Activated T-cell treated with anti-CD3 and anti-CD28 coated beads for 48 hours (primary cell): ENCODE data around the gene IL12A.

Experiments used
- DNase-seq: peaks from one replicate; pipeline ENCODE4 v3.0.0-alpha.2; 2020; ENCODE audit warnings: low read depth

Gene IL12A

DNA sequence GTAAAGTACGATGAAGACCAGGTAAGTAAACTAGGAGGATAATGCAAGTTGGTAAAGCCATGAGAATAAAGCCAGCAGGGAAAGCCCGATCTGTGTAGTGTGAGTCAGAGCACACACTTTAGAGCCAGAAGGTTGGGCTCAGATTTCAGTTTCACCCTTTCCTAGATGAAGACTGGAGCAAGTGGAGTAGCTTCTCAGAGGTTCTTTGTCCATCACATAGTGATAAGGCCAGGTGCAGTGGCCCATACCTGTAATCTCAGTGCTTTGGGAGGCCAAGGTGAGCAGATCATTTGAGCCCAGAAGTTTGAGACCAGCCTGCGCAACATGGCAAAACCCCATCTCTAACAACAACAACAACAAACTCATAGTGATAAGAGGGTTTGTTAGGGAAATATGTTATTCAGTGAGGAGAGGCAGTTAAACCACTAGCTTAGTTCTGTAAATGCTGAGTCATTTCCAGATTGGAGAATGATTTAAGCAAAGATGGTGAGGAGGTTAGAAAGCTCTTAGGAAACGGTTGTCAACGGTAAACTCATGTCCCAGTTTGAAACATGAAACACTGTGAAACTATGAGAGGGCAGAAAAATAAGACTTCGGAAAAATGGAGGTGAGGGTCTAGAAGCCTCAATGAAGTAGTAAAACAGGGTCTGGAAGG lies 39.0 kb downstream of the IL12A start:
- DNase-seq: no peak

DNA sequence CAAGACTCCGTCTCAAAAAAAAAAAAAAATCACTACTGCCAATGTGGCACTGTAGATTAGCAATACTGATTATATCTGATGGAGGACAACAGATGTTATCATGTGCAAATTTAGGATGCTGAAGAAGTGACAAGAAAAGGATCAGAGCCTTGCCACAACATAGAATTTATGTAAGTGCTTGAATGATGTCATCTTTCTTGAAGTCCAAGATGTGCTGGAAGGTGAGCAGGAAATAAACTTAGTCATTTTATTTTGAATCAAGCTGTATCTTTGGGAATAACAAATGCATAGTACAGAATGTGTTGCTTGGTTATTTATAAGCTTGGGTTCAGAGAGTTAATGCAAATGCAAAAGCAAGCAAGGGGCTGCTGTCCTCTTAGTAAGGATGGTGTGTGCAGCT lies 47.1 kb downstream of the IL12A start:
- DNase-seq: no peak

GRCh38 chr3:160038862-160039562 lies 50.4 kb downstream of the IL12A start:
- peak; percentile 11 for DNase-seq

- DNase-seq: no peak
These were observed 51.5 kb downstream of the IL12A start for GRCh38 chr3:160040181-160040580.

DNA sequence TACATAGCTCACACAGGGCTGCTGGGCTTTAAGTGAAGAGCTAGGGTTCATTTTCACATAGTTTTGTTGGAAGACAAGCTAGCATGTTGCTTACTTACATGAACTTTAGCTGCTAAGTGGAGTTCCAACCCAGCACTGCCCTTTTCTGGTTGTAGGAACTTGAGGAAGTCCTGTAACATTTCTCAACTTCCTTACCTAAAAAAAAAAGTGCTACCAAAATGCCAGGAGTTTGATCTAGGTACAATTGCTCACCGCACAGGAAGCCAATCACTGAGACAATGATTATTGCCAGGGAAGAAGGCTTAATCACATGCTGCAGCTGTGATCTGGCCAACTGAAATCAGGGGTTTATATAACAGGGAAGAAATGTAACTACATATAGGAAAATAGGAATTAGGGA lies 52.8 kb downstream of the IL12A start:
- no peak for DNase-seq

- DNase-seq: no peak
These were observed 55.5 kb downstream of the IL12A start for GRCh38 chr3:160044121-160044520.
